ENCODE results near the gene RAB6B.

DNA sequence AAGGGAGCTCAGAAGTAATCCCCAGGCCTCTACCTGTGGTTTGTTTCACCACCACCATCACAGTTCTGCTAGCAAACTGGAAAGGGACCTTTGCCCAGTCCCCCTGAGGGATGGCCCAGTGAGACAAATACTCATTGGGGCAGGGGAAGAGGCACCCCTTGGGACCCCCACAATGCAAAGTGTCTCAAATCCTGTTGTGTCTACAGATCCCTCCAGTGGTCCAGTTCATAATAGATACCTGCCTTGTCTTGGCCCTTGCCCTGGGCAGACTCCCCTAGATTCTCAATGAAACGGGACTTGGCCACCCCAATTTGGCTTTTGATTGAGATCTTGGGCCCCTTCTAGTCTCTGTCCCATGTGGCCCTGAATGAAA, 43.8 kb upstream of the RAB6B start:
- TF ChIP-seq, protein P1, sequence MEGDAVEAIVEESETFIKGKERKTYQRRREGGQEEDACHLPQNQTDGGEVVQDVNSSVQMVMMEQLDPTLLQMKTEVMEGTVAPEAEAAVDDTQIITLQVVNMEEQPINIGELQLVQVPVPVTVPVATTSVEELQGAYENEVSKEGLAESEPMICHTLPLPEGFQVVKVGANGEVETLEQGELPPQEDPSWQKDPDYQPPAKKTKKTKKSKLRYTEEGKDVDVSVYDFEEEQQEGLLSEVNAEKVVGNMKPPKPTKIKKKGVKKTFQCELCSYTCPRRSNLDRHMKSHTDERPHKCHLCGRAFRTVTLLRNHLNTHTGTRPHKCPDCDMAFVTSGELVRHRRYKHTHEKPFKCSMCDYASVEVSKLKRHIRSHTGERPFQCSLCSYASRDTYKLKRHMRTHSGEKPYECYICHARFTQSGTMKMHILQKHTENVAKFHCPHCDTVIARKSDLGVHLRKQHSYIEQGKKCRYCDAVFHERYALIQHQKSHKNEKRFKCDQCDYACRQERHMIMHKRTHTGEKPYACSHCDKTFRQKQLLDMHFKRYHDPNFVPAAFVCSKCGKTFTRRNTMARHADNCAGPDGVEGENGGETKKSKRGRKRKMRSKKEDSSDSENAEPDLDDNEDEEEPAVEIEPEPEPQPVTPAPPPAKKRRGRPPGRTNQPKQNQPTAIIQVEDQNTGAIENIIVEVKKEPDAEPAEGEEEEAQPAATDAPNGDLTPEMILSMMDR (conservative IDR thresholded peaks at IDR 0.05 in 1 of 2, IDR thresholded peaks at IDR 0.05 in 1 of 2; ENCODE audit: extremely low read depth in 1 of 2, insufficient read depth in 1 of 2, low read depth in 1 of 2, low read length in 2 of 2): no peak
- TF ChIP-seq EZH2 (IDR thresholded peaks at IDR 0.05; ENCODE audit: borderline replicate concordance, low read length): no peak

All from mammary epithelial cell (primary cell).